IPS-NIHi7 (cell line): ENCODE results near the gene MSANTD1.

Experiments
- DNase-seq: peaks from one replicate; pipeline ENCODE4 v3.0.0; 2012; ENCODE audit warnings: mixed read lengths; ENCODE audit errors: extremely low spot score

Gene MSANTD1

GRCh38 chr4:3248811-3249661, at the start of gene MSANTD1:
MSANTD1 (plus strand) TSS chr4:3249159; CDS start chr4:3249223, 64 bp downstream.
- DNase-seq: no peak

GRCh38 chr4:3199653-3200422, 49.1 kb upstream of the MSANTD1 start:
- DNase-seq: no peak

- no peak for DNase-seq
Observed at GRCh38 chr4:3200423-3201090, 48.4 kb upstream of the MSANTD1 start.

GRCh38 chr4:3201718-3202702, 46.9 kb upstream of the MSANTD1 start:
- no peak for DNase-seq

- DNase-seq: no peak
Observed at GRCh38 chr4:3202836-3203820, 45.8 kb upstream of the MSANTD1 start.

- DNase-seq: no peak
Observed at GRCh38 chr4:3203971-3204431, 45.0 kb upstream of the MSANTD1 start.

GRCh38 chr4:3205995-3206394, 43.0 kb upstream of the MSANTD1 start:
- no peak for DNase-seq

- DNase-seq: no peak
Observed at GRCh38 chr4:3206439-3207100, 42.4 kb upstream of the MSANTD1 start.

- DNase-seq: no peak
Observed at GRCh38 chr4:3207531-3208037, 41.4 kb upstream of the MSANTD1 start.

GRCh38 chr4:3208826-3209225, 40.1 kb upstream of the MSANTD1 start:
- no peak for DNase-seq

- no peak for DNase-seq
Observed at GRCh38 chr4:3209551-3210325, 39.2 kb upstream of the MSANTD1 start.

- no peak for DNase-seq
Observed at GRCh38 chr4:3210467-3210866, 38.5 kb upstream of the MSANTD1 start.

GRCh38 chr4:3211866-3212265, 37.1 kb upstream of the MSANTD1 start:
- DNase-seq: no peak

- DNase-seq: no peak
Observed at GRCh38 chr4:3212391-3213105, 36.4 kb upstream of the MSANTD1 start.

- DNase-seq: no peak
Observed at GRCh38 chr4:3213106-3213425, 35.9 kb upstream of the MSANTD1 start.

GRCh38 chr4:3213661-3214250, 35.2 kb upstream of the MSANTD1 start:
- no peak for DNase-seq

- no peak for DNase-seq
Observed at GRCh38 chr4:3215256-3215655, 33.7 kb upstream of the MSANTD1 start.
